H1 (cell line): ENCODE measurements around the gene EGLN2. TPM values are rescaled to one million over a fixed set of nuclear protein-coding genes. Genes with fewer than 3 reads are reported as not detected.

Experiments used
- CTCF ChIA-PET: fragments of 300-600 bp; sonication (Branson Sonifier 250); formaldehyde crosslinking; loops from one replicate; lab custom pipeline; 2021; ENCODE audit not compliant: partially characterized antibody; lab: Charles Lee
- POLR2A ChIA-PET: fragments of 300-600 bp; sonication (Branson Sonifier 250); formaldehyde crosslinking; loops from one replicate; lab custom pipeline; 2021; ENCODE audit warnings: inconsistent platforms; ENCODE audit not compliant: partially characterized antibody; lab: Charles Lee
- DNase-seq, 2 experiments: peaks; one replicate each; pipeline versions ENCODE4 v3.0.0 to v3.0.0-alpha.2; 2010 to 2022; ENCODE audit warnings: low spot score in 2 of 2, low read depth in 1 of 2, mixed read lengths in 1 of 2
- FAIRE-seq: peaks from 2 replicates; lab custom pipeline; 2011; peaks lifted over from hg19 to GRCh38; lab: Jason Lieb, UNC
- H2AFZ ChIP-seq: 2 replicates; pipeline ENCODE4 v1.8.1; 2012; ENCODE audit warnings: low read length, inconsistent platforms
- H2AK5ac ChIP-seq: 2 replicates; pipeline ENCODE4 v1.6.1; 2013; ENCODE audit warnings: low read depth, low read length
- H2BK120ac ChIP-seq: replicated peaks from 2 replicates; pipeline ENCODE3; 2013; ENCODE audit warnings: low read depth, low read length, inconsistent platforms
- H2BK12ac ChIP-seq: 2 replicates; pipeline ENCODE4 v1.6.1; 2013; ENCODE audit warnings: low read depth, low read length
- H2BK15ac ChIP-seq: 2 replicates; pipeline ENCODE4 v1.6.1; 2013; ENCODE audit warnings: low read length
- H2BK20ac ChIP-seq: 2 replicates; pipeline ENCODE4 v1.6.1; 2013; ENCODE audit warnings: low read length
- H2BK5ac ChIP-seq: 2 replicates; pipeline ENCODE4 v1.6.1; 2013; ENCODE audit warnings: low read depth, low read length
- H3K14ac ChIP-seq: 2 replicates; pipeline ENCODE4 v1.6.1; 2013; ENCODE audit warnings: inconsistent platforms; ENCODE audit not compliant: insufficient read length
- H3K18ac ChIP-seq: 2 replicates; pipeline ENCODE4 v1.6.1; 2013; ENCODE audit warnings: low read length; ENCODE audit errors: extremely low read depth
- H3K23ac ChIP-seq: 2 replicates; pipeline ENCODE4 v1.6.1; 2013; ENCODE audit warnings: inconsistent platforms; ENCODE audit not compliant: insufficient read length
- H3K23me2 ChIP-seq: 2 replicates; pipeline ENCODE4 v1.6.1; 2013; ENCODE audit warnings: low read depth, low read length
- H3K27ac ChIP-seq: 2 replicates; pipeline ENCODE4 v1.6.1; 2011; ENCODE audit warnings: low read depth, low read length, inconsistent platforms
- H3K27me3 ChIP-seq, 4 experiments: replicated peaks in 1 of 4; 1 replicate in 1 of 4; 2 replicates in 3 of 4; pipeline versions ENCODE4 v1.6.1 to v1.8.1; 2011 to 2013; ENCODE audit warnings: low read length in 3 of 4, mild to moderate bottlenecking in 3 of 4, inconsistent platforms in 2 of 4, mixed read lengths in 2 of 4, moderate library complexity in 1 of 4; ENCODE audit not compliant: control insufficient read depth in 3 of 4, insufficient read depth in 3 of 4; ENCODE audit errors: extremely low read depth in 1 of 4
- H3K36me3 ChIP-seq, 4 experiments: 2 replicates each; pipeline versions ENCODE4 v1.6.1 to v1.8.1; 2011 to 2013; ENCODE audit warnings: mild to moderate bottlenecking in 4 of 4, low read length in 3 of 4, moderate library complexity in 2 of 4, control low read depth in 1 of 4, inconsistent platforms in 1 of 4; ENCODE audit not compliant: insufficient read depth in 4 of 4, control insufficient read depth in 2 of 4
- H3K4ac ChIP-seq: replicated peaks from 2 replicates; pipeline ENCODE3; 2013; ENCODE audit warnings: low read length, low read depth, mixed read lengths, inconsistent platforms; ENCODE audit not compliant: insufficient read length
- H3K4me1 ChIP-seq, 4 experiments: replicated peaks in 1 of 4; 1 replicate in 1 of 4; 2 replicates in 3 of 4; pipeline versions ENCODE4 v1.6.1 to v1.8.1; 2011 to 2013; ENCODE audit warnings: low read length in 3 of 4, inconsistent platforms in 2 of 4, mixed read lengths in 1 of 4; ENCODE audit not compliant: insufficient read depth in 4 of 4, control insufficient read depth in 3 of 4
- H3K4me2 ChIP-seq, 2 experiments: 2 replicates each; pipeline versions ENCODE4 v1.6.1 to v1.8.1; 2011 to 2013; ENCODE audit warnings: low read depth in 2 of 2, low read length in 2 of 2, control low read depth in 1 of 2, inconsistent platforms in 1 of 2, mild to moderate bottlenecking in 1 of 2; ENCODE audit not compliant: insufficient read depth in 1 of 2
- H3K4me3 ChIP-seq, 4 experiments: fragments of 200-600, 300-600 bp in 1 of 4; sonication (generic), shearing (Covaris generic), sonication (Bioruptor Twin) in 1 of 4; 2 replicates each; pipeline versions ENCODE4 v1.5.1 to v1.8.1; 2011 to 2016; ENCODE audit warnings: low read length in 4 of 4, low read depth in 3 of 4, control low read depth in 2 of 4, inconsistent platforms in 2 of 4, mild to moderate bottlenecking in 2 of 4, mixed read lengths in 1 of 4, moderate library complexity in 1 of 4; ENCODE audit not compliant: insufficient read depth in 2 of 4; ENCODE audit errors: extremely low read depth in 1 of 4
- H3K56ac ChIP-seq: replicated peaks from 2 replicates; pipeline ENCODE3; 2013; ENCODE audit warnings: low read depth, mild to moderate bottlenecking, mixed read lengths, low read length, inconsistent platforms; ENCODE audit not compliant: insufficient read length
- H3K79me1 ChIP-seq: 2 replicates; pipeline ENCODE4 v1.6.1; 2013; ENCODE audit warnings: low read depth, low read length, control low read depth
- H3K79me2 ChIP-seq, 2 experiments: 2 replicates each; pipeline versions ENCODE4 v1.6.1 to v1.8.1; 2012 to 2013; ENCODE audit warnings: low read length in 2 of 2, mild to moderate bottlenecking in 2 of 2, inconsistent platforms in 1 of 2; ENCODE audit not compliant: insufficient read depth in 2 of 2, control insufficient read depth in 1 of 2
- H3K9ac ChIP-seq, 4 experiments: replicated peaks in 1 of 4; 1 replicate in 1 of 4; 2 replicates in 3 of 4; pipeline versions ENCODE4 v1.6.1 to v1.8.1; 2011 to 2013; ENCODE audit warnings: low read depth in 3 of 4, low read length in 3 of 4, control low read depth in 2 of 4, mild to moderate bottlenecking in 2 of 4, moderate library complexity in 2 of 4, inconsistent platforms in 1 of 4; ENCODE audit errors: extremely low read depth in 1 of 4
- H3K9me3 ChIP-seq, 2 experiments: 2 replicates each; pipeline versions ENCODE4 v1.6.1 to v1.8.1; 2012 to 2013; ENCODE audit warnings: mild to moderate bottlenecking in 2 of 2, moderate library complexity in 2 of 2, control low read depth in 1 of 2, inconsistent platforms in 1 of 2, low read depth in 1 of 2, low read length in 1 of 2, mixed read lengths in 1 of 2; ENCODE audit not compliant: insufficient read depth in 2 of 2
- H4K20me1 ChIP-seq, 2 experiments: replicated peaks in 1 of 2; 2 replicates each; pipeline versions ENCODE3 to v1.8.1; 2011 to 2013; ENCODE audit warnings: inconsistent platforms in 2 of 2, low read length in 2 of 2, mild to moderate bottlenecking in 1 of 2; ENCODE audit not compliant: insufficient read depth in 2 of 2, control insufficient read depth in 1 of 2
- H4K5ac ChIP-seq: 2 replicates; pipeline ENCODE4 v1.6.1; 2013; ENCODE audit warnings: low read length, low read depth, mixed read lengths, inconsistent platforms; ENCODE audit not compliant: insufficient read length
- H4K8ac ChIP-seq: 2 replicates; pipeline ENCODE4 v1.8.0; 2013; ENCODE audit warnings: mild to moderate bottlenecking, moderate library complexity, low read length, inconsistent platforms; ENCODE audit not compliant: insufficient read depth; ENCODE audit errors: extremely low read depth
- H4K91ac ChIP-seq: replicated peaks from 2 replicates; pipeline ENCODE3; 2013; ENCODE audit warnings: low read length, mixed read lengths, inconsistent platforms; ENCODE audit not compliant: insufficient read length
- E2F6 ChIP-seq: IDR thresholded peaks from 2 replicates; pipeline ENCODE4 v1.6.1; 2012; ENCODE audit warnings: inconsistent platforms
- FOSL1 ChIP-seq: IDR thresholded peaks from 2 replicates; pipeline ENCODE4 v1.6.1; 2011; ENCODE audit warnings: mild to moderate bottlenecking, low read depth, low read length, moderate library complexity; ENCODE audit not compliant: insufficient read depth
- JUN ChIP-seq: IDR thresholded peaks from 2 replicates; pipeline ENCODE4 v1.6.1; 2011; ENCODE audit warnings: low read depth, mild to moderate bottlenecking, improper control_type of control experiment, low read length
- KDM1A ChIP-seq: fragments of 200-600, 300-600 bp; sonication (generic); IDR thresholded peaks from 2 replicates; pipeline ENCODE4 v1.7.1; 2016; ENCODE audit warnings: mild to moderate bottlenecking, low read length, borderline replicate concordance
- PHF8 ChIP-seq: fragments of 200-600 bp; sonication (generic); conservative IDR thresholded peaks from 2 replicates; pipeline ENCODE4 v1.7.1; 2012; ENCODE audit warnings: low read depth, mild to moderate bottlenecking, inconsistent platforms, low read length, moderate library complexity
- POLR2A ChIP-seq, 2 experiments: IDR thresholded peaks; 1 replicate in 1 of 2; 2 replicates in 1 of 2; pipeline ENCODE4 v1.6.1; 2011; ENCODE audit warnings: low read depth in 2 of 2, low read length in 2 of 2, mild to moderate bottlenecking in 2 of 2; ENCODE audit errors: control extremely low read depth in 1 of 2
- SAP30 ChIP-seq: fragments of 300-600 bp; sonication (generic); IDR thresholded peaks from 2 replicates; pipeline ENCODE4 v1.7.1; 2012; ENCODE audit warnings: low read length, moderate library complexity, mild to moderate bottlenecking, inconsistent platforms; ENCODE audit not compliant: insufficient read depth, insufficient replicate concordance
- SIX5 ChIP-seq: IDR thresholded peaks from 2 replicates; pipeline ENCODE4 v1.6.1; 2011; ENCODE audit warnings: mild to moderate bottlenecking, low read depth, low read length
- SP2 ChIP-seq: IDR thresholded peaks from 2 replicates; pipeline ENCODE4 v1.6.1; 2012; ENCODE audit warnings: mild to moderate bottlenecking, low read length, inconsistent platforms
- TAF7 ChIP-seq: optimal IDR thresholded peaks from 2 replicates; pipeline ENCODE3; 2011; ENCODE audit warnings: low read depth, mild to moderate bottlenecking, inconsistent platforms, low read length, moderate library complexity, borderline replicate concordance
- USF2 ChIP-seq: IDR thresholded peaks from 2 replicates; pipeline ENCODE4 v1.6.1; 2011; ENCODE audit warnings: low read length, improper control_type of control experiment
- WGBS, 2 experiments: shearing (Covaris generic) in 1 of 2; methylation state at CpG; one replicate each; pipeline versions ENCODE4 v1.1.6 to v1.1.7; 2013 to 2015; ENCODE audit warnings: low lambda C conversion rate in 2 of 2, mixed read lengths in 2 of 2, inconsistent platforms in 1 of 2, low coverage in 1 of 2, missing lambda C conversion rate in 1 of 2; ENCODE audit not compliant: insufficient replicate concordance in 2 of 2, insufficient coverage in 1 of 2, insufficient read length in 1 of 2; ENCODE audit errors: extremely low coverage in 1 of 2, missing lambda C conversion rate in 1 of 2; 5-methylcytosine and 5-hydroxymethylcytosine counted together
- polyA plus RNA-seq, 7 experiments: library from polyadenylated mRNA; depleted of rRNA in 3 of 7; stranded (reverse) in 5 of 7; unstranded in 2 of 7; fragments of >200 nt in 5 of 7; fragments of 200-250 nt in 2 of 7; gene quantifications; 1 replicate in 5 of 7; 2 replicates in 1 of 7; 4 replicates in 1 of 7; pipeline versions ENCODE4 v1.2.1 to v1.2.3, GENCODE V29; 2011 to 2013; ENCODE audit warnings: missing spikeins in 2 of 7, mixed read lengths in 2 of 7
- total RNA-seq: library from RNA; stranded (reverse); fragmentation: NEBNext Ultra II Directional; extraction: Animal tissue kit (Norgen Biotek cat#: 25700); gene quantifications from 2 replicates; pipeline ENCODE4 v1.2.1, GENCODE V29; 2021

EGLN2 gene
- total and polyA plus RNA-seq, 2 of the 8 experiments (the other 6 are each of a cell fraction or from before 2014, with no cell fraction given): 86.9 to 103 TPM

- Histone ChIP-seq H2BK120ac (no peak overlapping the region), H3K4me1 (peaks cover 0 to 4% (median 1%) of the 10 kb centered on the region in 4 experiments; a peak in 2 of 7 replicates), H3K36me3 (no peaks in the 10 kb centered on the region), H3K9me3 (no peaks in the 10 kb centered on the region), H3K56ac (no peak overlapping the region), H2AK5ac (no peak overlapping the region), H3K79me1 (no peaks in the 10 kb centered on the region), H3K4me2 (no peak overlapping the region), H3K4me3 (no peak overlapping the region), H3K23me2 (peaks cover 3% of the 10 kb centered on the region; the same call in 1 of the 2 replicates), H3K23ac (no peak overlapping the region), H3K14ac (no peak overlapping the region), H3K79me2 (no peaks in the 10 kb centered on the region), H3K18ac (no peak overlapping the region), H2BK5ac (no peak overlapping the region), H3K27me3 (no peaks in the 10 kb centered on the region), H2BK15ac (no peak overlapping the region), H3K4ac (no peak overlapping the region), H4K8ac (no peak overlapping the region), H2BK20ac (no peak overlapping the region), H3K9ac (no peak overlapping the region), H3K27ac (no peak overlapping the region), H4K91ac (no peak overlapping the region), H4K5ac (no peak overlapping the region), H2AFZ (no peak overlapping the region), H4K20me1 (no peaks in the 10 kb centered on the region), H2BK12ac (no peak overlapping the region)
- DNase-seq (no peak), FAIRE-seq (no peak)
- WGBS, 2 experiments: 92% methylated on average over 8 of the region's 14 CpGs; no CpG with 5 or more reads in 1 of the 2 experiments
- ChIA-PET CTCF (no interaction called here), POLR2A (no interaction called here)
- TF ChIP-seq USF2: no peak
- TF ChIP-seq JUN: no peak
- TF ChIP-seq FOSL1: no peak
- no peak for TF ChIP-seq E2F6
- no peak for TF ChIP-seq SIX5
- TF ChIP-seq SP2: no peak
- TF ChIP-seq KDM1A: no peak
- TF ChIP-seq SAP30: no peak
- no peak for TF ChIP-seq POLR2A (IDR thresholded peaks at IDR 0.05; ENCODE audit: control extremely low read depth in 1 of 2, low read depth in 2 of 2, low read length in 2 of 2)
- no peak for TF ChIP-seq TAF7
- TF ChIP-seq PHF8: no peak
These were observed 15.3 kb upstream of the EGLN2 start for GRCh38 chr19:40783711-40784110.
